Measurements from ENCODE around the gene PXDN. TPM values are rescaled to one million over a fixed set of nuclear protein-coding genes. Genes with fewer than 3 reads are reported as not detected.
"Not testable (repeated sequence)": the region's sequence is repeated elsewhere in the genome, so short reads cannot be mapped to it uniquely, and the experiment has no call there.

The PXDN gene
- polyA plus RNA-seq, 6 donors from 2014 or later: 1.3 TPM; not detected in 4

GRCh38 chr2:1782514-1782913 is 38.2 kb upstream of the PXDN start:
- no peaks in the 10 kb centered on the region for H3K36me3 Mint-ChIP-seq
- H3K9me3 Mint-ChIP-seq: peaks cover 0 to 1% (median 0%) of the 10 kb centered on the region in 7 donors
- H3K4me3 Mint-ChIP-seq: no peak overlapping the region
- H3K27me3 Mint-ChIP-seq: peaks cover 31 to 38% (median 37%) of the 10 kb centered on the region in 3 donors
- no peaks in the 10 kb centered on the region for H3K4me1 Mint-ChIP-seq
- no peak for ATAC-seq (ENCODE audit: low read depth in 2 of 2)
- H3K27ac Mint-ChIP-seq: no peak overlapping the region
- DNase-seq: no peak

GRCh38 chr2:1781291-1782080 is 37.2 kb upstream of the PXDN start:
- DNase-seq (no peak), ATAC-seq (ENCODE audit: low read depth in 2 of 2) (no peak)
- H3K9me3 Mint-ChIP-seq: peaks cover 0 to 1% (median 0%) of the 10 kb centered on the region in 7 donors
- no peak overlapping the region for H3K4me3 Mint-ChIP-seq
- H3K4me1 Mint-ChIP-seq: no peaks in the 10 kb centered on the region
- no peaks in the 10 kb centered on the region for H3K36me3 Mint-ChIP-seq
- peaks cover 31 to 37% (median 32%) of the 10 kb centered on the region in 3 donors for H3K27me3 Mint-ChIP-seq
- H3K27ac Mint-ChIP-seq: peak overlapping the region in 1 of 6 donors; percentile 41

GRCh38 chr2:1780693-1781092 is 36.4 kb upstream of the PXDN start:
- Mint-ChIP-seq H3K27ac (no peak overlapping the region), H3K4me1 (no peaks in the 10 kb centered on the region), H3K27me3 (peaks cover 31 to 36% (median 32%) of the 10 kb centered on the region in 3 donors), H3K36me3 (no peaks in the 10 kb centered on the region), H3K4me3 (no peak overlapping the region), H3K9me3 (peaks cover 0 to 1% (median 0%) of the 10 kb centered on the region in 7 donors)
- DNase-seq: no peak
- ATAC-seq (ENCODE audit: low read depth in 2 of 2): no peak

- H3K9me3 Mint-ChIP-seq; H3K36me3 Mint-ChIP-seq; H3K4me1 Mint-ChIP-seq; H3K27ac Mint-ChIP-seq; ATAC-seq (ENCODE audit: low read depth in 2 of 2); H3K4me3 Mint-ChIP-seq; DNase-seq: not testable (repeated sequence)
- peaks cover 31 to 33% (median 32%) of the 10 kb centered on the region in 3 donors for H3K27me3 Mint-ChIP-seq
Observed at GRCh38 chr2:1780054-1780453, 35.7 kb upstream of the PXDN start.

- ATAC-seq (ENCODE audit: low read depth in 2 of 2): no peak
- Mint-ChIP-seq H3K27me3 (peaks cover 27 to 37% (median 32%) of the 10 kb centered on the region in 3 donors), H3K36me3 (no peaks in the 10 kb centered on the region), H3K9me3 (no peaks in the 10 kb centered on the region), H3K27ac (no peak overlapping the region), H3K4me1 (no peaks in the 10 kb centered on the region), H3K4me3 (no peak overlapping the region)
- DNase-seq: no peak
Observed at GRCh38 chr2:1778566-1778965, 34.3 kb upstream of the PXDN start.

GRCh38 chr2:1777781-1778180 is 33.5 kb upstream of the PXDN start:
- H3K27me3 Mint-ChIP-seq: peaks cover 27 to 35% (median 29%) of the 10 kb centered on the region in 3 donors
- DNase-seq (no peak), ATAC-seq (ENCODE audit: low read depth in 2 of 2) (no peak)
- no peaks in the 10 kb centered on the region for H3K9me3 Mint-ChIP-seq
- no peak overlapping the region for H3K4me3 Mint-ChIP-seq
- no peaks in the 10 kb centered on the region for H3K36me3 Mint-ChIP-seq
- no peaks in the 10 kb centered on the region for H3K4me1 Mint-ChIP-seq
- H3K27ac Mint-ChIP-seq: no peak overlapping the region

GRCh38 chr2:1777156-1777555 is 32.8 kb upstream of the PXDN start:
- Mint-ChIP-seq H3K9me3 (no peaks in the 10 kb centered on the region), H3K36me3 (no peaks in the 10 kb centered on the region), H3K4me1 (no peaks in the 10 kb centered on the region), H3K4me3 (peak overlapping the region in 1 of 8 donors; percentile 68), H3K27ac (no peak overlapping the region), H3K27me3 (peaks cover 23 to 29% (median 24%) of the 10 kb centered on the region in 3 donors)
- DNase-seq (no peak), ATAC-seq (ENCODE audit: low read depth in 2 of 2) (no peak)

- Mint-ChIP-seq H3K9me3 (no peaks in the 10 kb centered on the region), H3K27ac (no peak overlapping the region), H3K4me3 (no peak overlapping the region), H3K36me3 (no peaks in the 10 kb centered on the region), H3K4me1 (no peaks in the 10 kb centered on the region), H3K27me3 (peaks cover 11 to 19% (median 15%) of the 10 kb centered on the region in 3 donors)
- DNase-seq: no peak
- ATAC-seq (ENCODE audit: low read depth in 2 of 2): no peak
Observed at GRCh38 chr2:1775511-1776035, 31.3 kb upstream of the PXDN start.

- H3K27me3 Mint-ChIP-seq: peaks cover 12 to 19% (median 15%) of the 10 kb centered on the region in 3 donors
- H3K36me3 Mint-ChIP-seq: no peaks in the 10 kb centered on the region
- no peak for ATAC-seq (ENCODE audit: low read depth in 2 of 2)
- H3K4me1 Mint-ChIP-seq: no peaks in the 10 kb centered on the region
- no peak for DNase-seq
- H3K9me3 Mint-ChIP-seq: no peaks in the 10 kb centered on the region
- H3K4me3 Mint-ChIP-seq: no peak overlapping the region
- H3K27ac Mint-ChIP-seq: no peak overlapping the region
Observed at GRCh38 chr2:1774929-1775328, 30.6 kb upstream of the PXDN start.

GRCh38 chr2:1773883-1774282 is 29.6 kb upstream of the PXDN start:
- no peaks in the 10 kb centered on the region for H3K9me3 Mint-ChIP-seq
- no peaks in the 10 kb centered on the region for H3K36me3 Mint-ChIP-seq
- ATAC-seq (ENCODE audit: low read depth in 2 of 2): no peak
- DNase-seq: no peak
- H3K4me3 Mint-ChIP-seq: no peak overlapping the region
- peaks cover 10 to 21% (median 18%) of the 10 kb centered on the region in 3 donors for H3K27me3 Mint-ChIP-seq
- peak overlapping the region in 2 of 6 donors; percentile 24 to 81 for H3K27ac Mint-ChIP-seq
- H3K4me1 Mint-ChIP-seq: peaks cover 0 to 4% (median 2%) of the 10 kb centered on the region in 3 donors

- Mint-ChIP-seq H3K27ac (peak overlapping the region in 1 of 6 donors; percentile 37), H3K4me1 (peaks cover 2 to 8% (median 4%) of the 10 kb centered on the region in 3 donors), H3K36me3 (no peaks in the 10 kb centered on the region), H3K27me3 (peaks cover 8 to 22% (median 14%) of the 10 kb centered on the region in 3 donors), H3K9me3 (no peaks in the 10 kb centered on the region), H3K4me3 (no peak overlapping the region)
- no peak for DNase-seq
- no peak for ATAC-seq (ENCODE audit: low read depth in 2 of 2)
Observed at GRCh38 chr2:1772471-1773267, 28.4 kb upstream of the PXDN start.

- Mint-ChIP-seq H3K36me3 (no peaks in the 10 kb centered on the region), H3K9me3 (no peaks in the 10 kb centered on the region), H3K27ac (no peak overlapping the region), H3K27me3 (peaks cover 9 to 21% (median 16%) of the 10 kb centered on the region in 3 donors), H3K4me3 (peak overlapping the region in 1 of 8 donors; percentile 29), H3K4me1 (peaks cover 4 to 9% (median 5%) of the 10 kb centered on the region in 3 donors)
- DNase-seq (no peak), ATAC-seq (ENCODE audit: low read depth in 2 of 2) (no peak)
Observed at GRCh38 chr2:1771626-1772280, 27.4 kb upstream of the PXDN start.
